Esophagus muscularis mucosa (tissue), 3 donors: ENCODE measurements around the gene PUM2.

ENCODE experiments used
- EP300 ChIP-seq: sonication (generic); formaldehyde crosslinking; IDR thresholded peaks from one replicate; pipeline ENCODE4 v1.6.1; 2017; ENCODE audit warnings: antibody characterized with exemption
- TF ChIP-seq, protein P1 (sequence below), 3 experiments: fragments of 200-600 bp in 2 of 3; fragments of 450-650 bp in 1 of 3; sonication (generic) in 2 of 3; IDR thresholded peaks; one replicate each; pipeline ENCODE4 v1.5.1; 2017 to 2019; ENCODE audit warnings: antibody characterized with exemption in 3 of 3, mild to moderate bottlenecking in 2 of 3, moderate library complexity in 1 of 3

- TF ChIP-seq, protein P1, sequence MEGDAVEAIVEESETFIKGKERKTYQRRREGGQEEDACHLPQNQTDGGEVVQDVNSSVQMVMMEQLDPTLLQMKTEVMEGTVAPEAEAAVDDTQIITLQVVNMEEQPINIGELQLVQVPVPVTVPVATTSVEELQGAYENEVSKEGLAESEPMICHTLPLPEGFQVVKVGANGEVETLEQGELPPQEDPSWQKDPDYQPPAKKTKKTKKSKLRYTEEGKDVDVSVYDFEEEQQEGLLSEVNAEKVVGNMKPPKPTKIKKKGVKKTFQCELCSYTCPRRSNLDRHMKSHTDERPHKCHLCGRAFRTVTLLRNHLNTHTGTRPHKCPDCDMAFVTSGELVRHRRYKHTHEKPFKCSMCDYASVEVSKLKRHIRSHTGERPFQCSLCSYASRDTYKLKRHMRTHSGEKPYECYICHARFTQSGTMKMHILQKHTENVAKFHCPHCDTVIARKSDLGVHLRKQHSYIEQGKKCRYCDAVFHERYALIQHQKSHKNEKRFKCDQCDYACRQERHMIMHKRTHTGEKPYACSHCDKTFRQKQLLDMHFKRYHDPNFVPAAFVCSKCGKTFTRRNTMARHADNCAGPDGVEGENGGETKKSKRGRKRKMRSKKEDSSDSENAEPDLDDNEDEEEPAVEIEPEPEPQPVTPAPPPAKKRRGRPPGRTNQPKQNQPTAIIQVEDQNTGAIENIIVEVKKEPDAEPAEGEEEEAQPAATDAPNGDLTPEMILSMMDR (IDR thresholded peaks at IDR 0.05): no peak
- TF ChIP-seq EP300: no peak
Observed at GRCh38 chr2:20224164-20224715, 126.4 kb downstream of the PUM2 start.
